HepG2 (cell line): ENCODE measurements around the gene MEGF11. TPM values are rescaled to one million over a fixed set of nuclear protein-coding genes. Genes with fewer than 3 reads are reported as not detected.

ENCODE experiments used
- ATAC-seq: fragments of 200-7000 bp; cut with Tn5 transposase; 3 replicates; pipeline ENCODE4 v1.9.1; 2020; ENCODE audit warnings: mild to moderate bottlenecking, moderate library complexity
- BruUV-seq: library from RNA; stranded (reverse); fragments of 400-500 nt; replicated peaks from 2 replicates; lab custom pipeline; 2021; lab: Mats Ljungman, UMichigan
- CTCF ChIA-PET: fragments of 300-600 bp; formaldehyde crosslinking; extraction: SDS; loops from one replicate; lab custom pipeline; 2021; ENCODE audit warnings: low total read pairs, inconsistent platforms, low intra/inter-chr PET ratio; lab: Yijun Ruan, JAX
- POLR2A ChIA-PET: fragments of 350-600 bp; sonication (Branson Sonifier 250); formaldehyde crosslinking; loops from one replicate; lab custom pipeline; 2020; ENCODE audit warnings: antibody characterized with exemption, inconsistent platforms; lab: Yijun Ruan, JAX
- DNase-seq: peaks from one replicate; pipeline ENCODE4 v3.0.0-alpha.2; 2015; ENCODE audit warnings: low spot score
- FAIRE-seq: peaks from 3 replicates; lab custom pipeline; 2011; peaks lifted over from hg19 to GRCh38; lab: Jason Lieb, UNC
- H2AFZ ChIP-seq: one replicate; pipeline ENCODE4 v1.6.1; 2011; ENCODE audit warnings: low read length, inconsistent platforms
- H3K27ac ChIP-seq: fragments of 300-600 bp; 3 replicates; pipeline ENCODE4 v1.8.0; 2011; ENCODE audit warnings: mixed run types, mild to moderate bottlenecking, mixed read lengths, low read length, inconsistent platforms; ENCODE audit not compliant: insufficient read depth; ENCODE audit errors: extremely low read length
- H3K27me3 ChIP-seq, 2 experiments: fragments of 200-600 bp in 1 of 2; 2 replicates in 1 of 2; 3 replicates in 1 of 2; pipeline versions ENCODE4 v1.6.0 to v1.8.0; 2011; ENCODE audit warnings: low read length in 2 of 2, mild to moderate bottlenecking in 2 of 2, moderate library complexity in 2 of 2, inconsistent platforms in 1 of 2; ENCODE audit not compliant: insufficient read depth in 2 of 2, control insufficient read depth in 1 of 2
- H3K36me3 ChIP-seq, 2 experiments: fragments of 200-600 bp in 1 of 2; replicated peaks in 1 of 2; 2 replicates in 1 of 2; 3 replicates in 1 of 2; pipeline versions ENCODE4 v1.5.1 to v1.8.0; 2011; ENCODE audit warnings: low read length in 2 of 2, inconsistent platforms in 1 of 2; ENCODE audit not compliant: insufficient read depth in 2 of 2, control insufficient read depth in 1 of 2
- H3K4me1 ChIP-seq: 2 replicates; pipeline ENCODE4 v1.5.1; 2012; ENCODE audit warnings: low read length, inconsistent platforms; ENCODE audit not compliant: insufficient read depth
- H3K4me2 ChIP-seq: 2 replicates; pipeline ENCODE4 v1.6.0; 2011; ENCODE audit warnings: low read depth, low read length, inconsistent platforms
- H3K4me3 ChIP-seq, 3 experiments: fragments of 200-600 bp in 1 of 3; sonication (generic), shearing (Covaris generic) in 1 of 3; replicated peaks in 1 of 3; 2 replicates each; pipeline ENCODE4 v1.5.1; 2011 to 2016; ENCODE audit warnings: low read length in 3 of 3, inconsistent platforms in 2 of 3, low read depth in 2 of 3, mild to moderate bottlenecking in 2 of 3, control low read depth in 1 of 3, mixed read lengths in 1 of 3; ENCODE audit not compliant: insufficient read depth in 1 of 3
- H3K79me2 ChIP-seq: one replicate; pipeline ENCODE4 v1.6.1; 2011; ENCODE audit warnings: low read length, inconsistent platforms; ENCODE audit not compliant: insufficient read depth
- H3K9ac ChIP-seq: 2 replicates; pipeline ENCODE4 v1.6.0; 2011; ENCODE audit warnings: mild to moderate bottlenecking, low read depth, low read length, inconsistent platforms; ENCODE audit not compliant: insufficient read depth
- H3K9me3 ChIP-seq: 2 replicates; pipeline ENCODE4 v1.5.1; 2012; ENCODE audit warnings: mild to moderate bottlenecking, low read length
- H4K20me1 ChIP-seq: 2 replicates; pipeline ENCODE4 v1.6.0; 2011; ENCODE audit warnings: inconsistent platforms, mild to moderate bottlenecking, low read length, moderate library complexity; ENCODE audit not compliant: insufficient read depth
- CCAR2 ChIP-seq: fragments of 200-400 bp; formaldehyde crosslinking; optimal IDR thresholded peaks from 2 replicates; pipeline ENCODE3; 2018; ENCODE audit warnings: low read depth, mild to moderate bottlenecking, low read length, moderate library complexity
- GTF3A ChIP-seq: sonication (generic); formaldehyde crosslinking; conservative IDR thresholded peaks from 2 replicates; pipeline ENCODE4 v1.4.0; 2020; ENCODE audit warnings: mild to moderate bottlenecking, missing genetic modification reagents
- MAFK ChIP-seq, 2 experiments: IDR thresholded peaks in 1 of 2; conservative IDR thresholded peaks in 1 of 2; 2 replicates each; pipeline ENCODE4 v1.6.1; 2011; ENCODE audit warnings: improper control_type of control experiment in 2 of 2, low read length in 2 of 2
- MLLT10 ChIP-seq: sonication (generic); formaldehyde crosslinking; IDR thresholded peaks from 2 replicates; pipeline ENCODE4 v1.4.0; 2020; ENCODE audit warnings: missing genetic modification reagents
- PCBP2 ChIP-seq: fragments of 200-400 bp; formaldehyde crosslinking; optimal IDR thresholded peaks from 2 replicates; pipeline ENCODE3; 2018; ENCODE audit warnings: low read length, low read depth; ENCODE audit not compliant: poor library complexity, severe bottlenecking
- POLR2AphosphoS5 ChIP-seq: IDR thresholded peaks from 2 replicates; pipeline ENCODE4 v1.6.1; 2012; ENCODE audit warnings: low read depth, low read length
- SMAD3 ChIP-seq: sonication (generic); formaldehyde crosslinking; IDR thresholded peaks from 2 replicates; pipeline ENCODE4 v1.4.0; 2020; ENCODE audit warnings: missing genetic modification reagents
- ZNF33B ChIP-seq: sonication (generic); formaldehyde crosslinking; IDR thresholded peaks from 2 replicates; pipeline ENCODE4 v1.5.1; 2020; ENCODE audit warnings: mild to moderate bottlenecking, missing genetic modification reagents
- ZNF446 ChIP-seq: sonication (generic); formaldehyde crosslinking; IDR thresholded peaks from 2 replicates; pipeline ENCODE4 v1.5.0; 2020; ENCODE audit warnings: mild to moderate bottlenecking, missing genetic modification reagents
- ZNF547 ChIP-seq: sonication (generic); formaldehyde crosslinking; IDR thresholded peaks from 2 replicates; pipeline ENCODE4 v1.5.1; 2020; ENCODE audit warnings: mild to moderate bottlenecking, missing genetic modification reagents
- ZNF556 ChIP-seq: sonication (generic); formaldehyde crosslinking; IDR thresholded peaks from 2 replicates; pipeline ENCODE4 v1.4.0; 2020; ENCODE audit warnings: mild to moderate bottlenecking, missing genetic modification reagents, borderline replicate concordance
- ZNF672 ChIP-seq: sonication (generic); formaldehyde crosslinking; IDR thresholded peaks from 2 replicates; pipeline ENCODE4 v1.8.1; 2022; ENCODE audit warnings: missing genetic modification reagents
- ZNF674 ChIP-seq: sonication (generic); formaldehyde crosslinking; IDR thresholded peaks from 2 replicates; pipeline ENCODE4 v1.5.0; 2020; ENCODE audit warnings: low read depth, mild to moderate bottlenecking, missing genetic modification reagents
- ZNF746 ChIP-seq: sonication (generic); formaldehyde crosslinking; IDR thresholded peaks from 2 replicates; pipeline ENCODE4 v1.8.0; 2022; ENCODE audit warnings: mild to moderate bottlenecking, missing genetic modification reagents
- WGBS: methylation state at CpG from one replicate; pipeline ENCODE4 v1.1.6; 2017; ENCODE audit warnings: low lambda C conversion rate; 5-methylcytosine and 5-hydroxymethylcytosine counted together
- in situ Hi-C: cut with HindIII; loops from 2 replicates; pipeline ENCODE4 v1.10.0; 2017; ENCODE audit warnings: low pct_unique_long_range_greater_than_20kb; ENCODE audit not compliant: extremely low pct_ligation_motif_present
- intact Hi-C: fragments of 100-400 bp; cut with micrococcal nuclease; formaldehyde crosslinking; loops from one replicate; pipeline ENCODE4 v1.10.0; 2022; ENCODE audit not compliant: unreplicated experiment
- polyA plus RNA-seq, 8 experiments: library from polyadenylated mRNA; depleted of rRNA in 3 of 8; stranded (reverse) in 7 of 8; unstranded in 1 of 8; fragments of >200 nt; fragmentation: Illumina TruSeq in 4 of 8; extraction: Trizol in 4 of 8; gene quantifications; 2 replicates each; pipeline versions ENCODE4 v1.2.1 to v1.2.3, GENCODE V29; 2011 to 2016; ENCODE audit warnings: low read depth in 4 of 8, missing spikeins in 1 of 8, mixed read lengths in 1 of 8; ENCODE audit not compliant: insufficient read depth in 1 of 8
- total RNA-seq, 5 experiments: library from RNA; depleted of rRNA; stranded (reverse); fragments of >200 nt; fragmentation: Illumina TruSeq; extraction: Trizol; gene quantifications; 2 replicates each; pipeline ENCODE4 v1.2.3, GENCODE V29; 2016; ENCODE audit warnings: low read depth in 1 of 5
- TF ChIP-seq, protein P1 (sequence below): sonication (generic); formaldehyde crosslinking; IDR thresholded peaks from 2 replicates; pipeline ENCODE4 v1.5.1; 2020; ENCODE audit warnings: mild to moderate bottlenecking, missing genetic modification reagents, moderate library complexity
- TF ChIP-seq, protein P2 (sequence below): sonication (generic); formaldehyde crosslinking; conservative IDR thresholded peaks from 2 replicates; pipeline ENCODE4 v1.8.0; 2022; ENCODE audit warnings: mild to moderate bottlenecking, moderate library complexity, missing genetic modification reagents
- TF ChIP-seq, protein P3 (sequence below): sonication (generic); formaldehyde crosslinking; IDR thresholded peaks from 2 replicates; pipeline ENCODE4 v1.8.1; 2023; ENCODE audit warnings: mild to moderate bottlenecking, missing genetic modification reagents

Gene MEGF11
- total and polyA plus RNA-seq, 2 of the 13 experiments (the other 11 are each of a cell fraction or from before 2014, with no cell fraction given) = not detected

DNA sequence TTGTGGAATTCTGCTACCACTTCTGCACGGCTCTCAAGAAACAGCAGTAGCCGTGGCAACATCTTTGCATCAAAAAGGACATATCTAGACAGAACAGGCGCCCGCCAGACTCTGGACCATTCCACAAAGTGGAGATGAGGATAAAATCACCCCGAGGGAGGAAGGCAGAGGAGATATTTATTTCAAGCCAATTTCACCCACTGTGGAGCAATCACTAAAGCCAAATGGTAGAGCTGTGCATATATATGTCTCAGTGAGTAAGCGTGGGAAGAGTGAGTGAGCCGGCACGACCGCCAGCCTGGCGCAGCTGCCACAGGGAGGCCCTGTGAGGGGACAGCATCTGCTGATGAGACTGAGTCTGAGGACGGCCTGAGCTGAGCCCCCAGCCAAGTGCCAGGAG lies 111.3 kb downstream of the MEGF11 start (continued):
- no peak for TF ChIP-seq ZNF556
- no peak for TF ChIP-seq ZNF672

DNA sequence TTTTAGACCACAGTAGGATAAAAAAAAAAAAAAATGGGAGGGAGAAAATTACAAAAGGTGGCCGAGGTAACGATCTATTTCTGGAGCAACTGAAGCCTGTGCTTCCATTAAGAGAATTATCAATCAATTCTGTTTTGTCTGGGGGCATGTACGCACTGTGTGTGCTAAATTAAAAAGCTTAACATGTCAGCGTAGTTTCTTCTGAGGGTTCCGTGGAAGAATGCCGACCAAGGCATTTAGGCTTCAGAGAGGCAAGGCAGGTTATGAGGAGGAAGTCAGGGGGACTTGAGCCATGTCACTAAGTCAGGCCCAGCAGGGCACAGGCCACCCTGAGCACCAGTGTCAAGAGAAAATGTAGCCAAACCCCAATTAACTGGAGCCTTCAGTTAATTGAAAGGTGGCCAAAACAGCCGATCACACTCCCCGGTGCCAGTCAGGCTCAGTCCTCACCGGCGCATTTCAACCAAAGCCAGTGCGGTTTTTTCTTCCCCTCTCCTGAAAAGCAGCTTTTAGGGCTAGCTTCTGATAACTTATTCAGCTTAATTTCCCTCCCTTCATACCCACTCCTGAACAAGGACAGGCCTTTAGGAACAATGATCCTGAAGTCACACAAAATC lies 113.9 kb downstream of the MEGF11 start:
- no peak for TF ChIP-seq CCAR2
- no peak for TF ChIP-seq ZNF446 (CRISPR knock-in tag)
- no peak for TF ChIP-seq MLLT10 (CRISPR knock-in tag)
- TF ChIP-seq, protein P1, sequence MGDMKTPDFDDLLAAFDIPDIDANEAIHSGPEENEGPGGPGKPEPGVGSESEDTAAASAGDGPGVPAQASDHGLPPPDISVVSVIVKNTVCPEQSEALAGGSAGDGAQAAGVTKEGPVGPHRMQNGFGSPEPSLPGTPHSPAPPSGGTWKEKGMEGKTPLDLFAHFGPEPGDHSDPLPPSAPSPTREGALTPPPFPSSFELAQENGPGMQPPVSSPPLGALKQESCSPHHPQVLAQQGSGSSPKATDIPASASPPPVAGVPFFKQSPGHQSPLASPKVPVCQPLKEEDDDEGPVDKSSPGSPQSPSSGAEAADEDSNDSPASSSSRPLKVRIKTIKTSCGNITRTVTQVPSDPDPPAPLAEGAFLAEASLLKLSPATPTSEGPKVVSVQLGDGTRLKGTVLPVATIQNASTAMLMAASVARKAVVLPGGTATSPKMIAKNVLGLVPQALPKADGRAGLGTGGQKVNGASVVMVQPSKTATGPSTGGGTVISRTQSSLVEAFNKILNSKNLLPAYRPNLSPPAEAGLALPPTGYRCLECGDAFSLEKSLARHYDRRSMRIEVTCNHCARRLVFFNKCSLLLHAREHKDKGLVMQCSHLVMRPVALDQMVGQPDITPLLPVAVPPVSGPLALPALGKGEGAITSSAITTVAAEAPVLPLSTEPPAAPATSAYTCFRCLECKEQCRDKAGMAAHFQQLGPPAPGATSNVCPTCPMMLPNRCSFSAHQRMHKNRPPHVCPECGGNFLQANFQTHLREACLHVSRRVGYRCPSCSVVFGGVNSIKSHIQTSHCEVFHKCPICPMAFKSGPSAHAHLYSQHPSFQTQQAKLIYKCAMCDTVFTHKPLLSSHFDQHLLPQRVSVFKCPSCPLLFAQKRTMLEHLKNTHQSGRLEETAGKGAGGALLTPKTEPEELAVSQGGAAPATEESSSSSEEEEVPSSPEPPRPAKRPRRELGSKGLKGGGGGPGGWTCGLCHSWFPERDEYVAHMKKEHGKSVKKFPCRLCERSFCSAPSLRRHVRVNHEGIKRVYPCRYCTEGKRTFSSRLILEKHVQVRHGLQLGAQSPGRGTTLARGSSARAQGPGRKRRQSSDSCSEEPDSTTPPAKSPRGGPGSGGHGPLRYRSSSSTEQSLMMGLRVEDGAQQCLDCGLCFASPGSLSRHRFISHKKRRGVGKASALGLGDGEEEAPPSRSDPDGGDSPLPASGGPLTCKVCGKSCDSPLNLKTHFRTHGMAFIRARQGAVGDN = no peak
- no peak for TF ChIP-seq ZNF547 (CRISPR knock-in tag)
- no peak for TF ChIP-seq MAFK (conservative IDR thresholded peaks at IDR 0.05 in 1 of 2, IDR thresholded peaks at IDR 0.05 in 1 of 2; ENCODE audit: low read length in 2 of 2)
- no peak for TF ChIP-seq ZNF33B (CRISPR knock-in tag)
- no peak for TF ChIP-seq GTF3A (CRISPR knock-in tag)
- TF ChIP-seq PCBP2 = no peak
- TF ChIP-seq, protein P2, sequence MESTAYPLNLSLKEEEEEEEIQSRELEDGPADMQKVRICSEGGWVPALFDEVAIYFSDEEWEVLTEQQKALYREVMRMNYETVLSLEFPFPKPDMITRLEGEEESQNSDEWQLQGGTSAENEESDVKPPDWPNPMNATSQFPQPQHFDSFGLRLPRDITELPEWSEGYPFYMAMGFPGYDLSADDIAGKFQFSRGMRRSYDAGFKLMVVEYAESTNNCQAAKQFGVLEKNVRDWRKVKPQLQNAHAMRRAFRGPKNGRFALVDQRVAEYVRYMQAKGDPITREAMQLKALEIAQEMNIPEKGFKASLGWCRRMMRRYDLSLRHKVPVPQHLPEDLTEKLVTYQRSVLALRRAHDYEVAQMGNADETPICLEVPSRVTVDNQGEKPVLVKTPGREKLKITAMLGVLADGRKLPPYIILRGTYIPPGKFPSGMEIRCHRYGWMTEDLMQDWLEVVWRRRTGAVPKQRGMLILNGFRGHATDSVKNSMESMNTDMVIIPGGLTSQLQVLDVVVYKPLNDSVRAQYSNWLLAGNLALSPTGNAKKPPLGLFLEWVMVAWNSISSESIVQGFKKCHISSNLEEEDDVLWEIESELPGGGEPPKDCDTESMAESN (CRISPR knock-in tag) = no peak
- TF ChIP-seq ZNF674 (CRISPR knock-in tag) = no peak
- TF ChIP-seq POLR2AphosphoS5 = no peak
- TF ChIP-seq SMAD3 (CRISPR knock-in tag) = no peak
- TF ChIP-seq, protein P3, sequence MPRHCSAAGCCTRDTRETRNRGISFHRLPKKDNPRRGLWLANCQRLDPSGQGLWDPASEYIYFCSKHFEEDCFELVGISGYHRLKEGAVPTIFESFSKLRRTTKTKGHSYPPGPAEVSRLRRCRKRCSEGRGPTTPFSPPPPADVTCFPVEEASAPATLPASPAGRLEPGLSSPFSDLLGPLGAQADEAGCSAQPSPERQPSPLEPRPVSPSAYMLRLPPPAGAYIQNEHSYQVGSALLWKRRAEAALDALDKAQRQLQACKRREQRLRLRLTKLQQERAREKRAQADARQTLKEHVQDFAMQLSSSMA (CRISPR knock-in tag) = no peak
- no peak for TF ChIP-seq ZNF746 (CRISPR knock-in tag)
- DNase-seq = no peak
- ChIA-PET CTCF (no interaction called here), POLR2A (no interaction called here)
- H3K27me3 ChIP-seq = peaks cover 7 to 56% of the 10 kb centered on the region in 2 experiments
- FAIRE-seq = no peak
- BruUV-seq = no TSS peak
- H3K79me2 ChIP-seq = no peaks in the 10 kb centered on the region
- intact Hi-C loops (no loop called here), in situ Hi-C loops (no loop called here)
- H3K4me1 ChIP-seq = no peaks in the 10 kb centered on the region
- 40% methylated on average over 11 of the region's 11 CpGs for WGBS
- H3K9me3 ChIP-seq = no peaks in the 10 kb centered on the region
- H2AFZ ChIP-seq = no peak overlapping the region
- H3K4me2 ChIP-seq = no peak overlapping the region
- H3K9ac ChIP-seq = no peak overlapping the region
- H3K36me3 ChIP-seq = no peaks in the 10 kb centered on the region
- no peak overlapping the region for H3K4me3 ChIP-seq
- no peak overlapping the region for H3K27ac ChIP-seq
- no peak for ATAC-seq
- H4K20me1 ChIP-seq = no peaks in the 10 kb centered on the region
